OCI-LY7 (cell line): Measurements from ENCODE around the gene ZNF518B. TPM values are rescaled to one million over a fixed set of nuclear protein-coding genes. Genes with fewer than 3 reads are reported as not detected.
A peak's percentile ranks its signal among the peaks of the same experiment; 100 is the strongest.

Experiments
- BruUV-seq: library from RNA; stranded (reverse); fragments of 400-500 nt; replicated peaks from 2 replicates; lab custom pipeline; 2021; lab: Mats Ljungman, UMichigan
- CTCF ChIA-PET: fragments of 300-600 bp; sonication (Branson Sonifier 250); formaldehyde crosslinking; loops from one replicate; lab custom pipeline; 2022; ENCODE audit warnings: antibody characterized with exemption; ENCODE audit not compliant: unreplicated experiment; lab: Charles Lee
- POLR2A ChIA-PET: fragments of 300-600 bp; sonication (Branson Sonifier 250); formaldehyde crosslinking; loops from one replicate; lab custom pipeline; 2022; ENCODE audit warnings: antibody characterized with exemption; lab: Charles Lee
- DNase-seq: peaks from one replicate; pipeline ENCODE4 v3.0.0-alpha.2; 2015; ENCODE audit warnings: low spot score
- H2AFZ ChIP-seq: fragments of 200-600 bp; sonication (generic), shearing (Covaris generic); 2 replicates; pipeline ENCODE4 v1.6.1; 2014; ENCODE audit warnings: mild to moderate bottlenecking, antibody characterized with exemption, low read length, moderate library complexity
- H3K27ac ChIP-seq: fragments of 200-600 bp; sonication (generic); 2 replicates; pipeline ENCODE4 v1.5.1; 2014; ENCODE audit warnings: mixed run types, low read depth, mild to moderate bottlenecking, moderate library complexity, low read length, inconsistent platforms; ENCODE audit not compliant: poor library complexity, severe bottlenecking
- H3K36me3 ChIP-seq: fragments of 200-600 bp; sonication (generic); 2 replicates; pipeline ENCODE4 v1.6.1; 2014; ENCODE audit warnings: mild to moderate bottlenecking, antibody characterized with exemption, low read length, moderate library complexity, mixed read lengths; ENCODE audit not compliant: insufficient read depth
- H3K4me1 ChIP-seq: fragments of 200-600 bp; sonication (generic); 2 replicates; pipeline ENCODE4 v1.5.1; 2014; ENCODE audit warnings: mild to moderate bottlenecking, low read length; ENCODE audit not compliant: insufficient read depth, poor library complexity, severe bottlenecking
- H3K4me2 ChIP-seq: fragments of 200-600 bp; sonication (generic); 2 replicates; pipeline ENCODE4 v1.6.1; 2014; ENCODE audit warnings: mild to moderate bottlenecking, low read length
- H3K4me3 ChIP-seq: fragments of 200-600 bp; sonication (generic); 2 replicates; pipeline ENCODE4 v1.5.1; 2014; ENCODE audit warnings: mild to moderate bottlenecking, low read depth, low read length; ENCODE audit not compliant: poor library complexity, severe bottlenecking
- H3K79me2 ChIP-seq: fragments of 200-600 bp; sonication (generic); 2 replicates; pipeline ENCODE4 v1.6.1; 2016; ENCODE audit warnings: low read depth, mild to moderate bottlenecking, low read length, moderate library complexity, mixed read lengths; ENCODE audit not compliant: insufficient read depth
- H3K9me2 ChIP-seq: fragments of 200-600 bp; sonication (generic); 2 replicates; pipeline ENCODE4 v1.6.1; 2016; ENCODE audit warnings: mild to moderate bottlenecking, low read length, mixed read lengths; ENCODE audit not compliant: insufficient read depth
- H3K9me3 ChIP-seq: fragments of 200-600 bp; sonication (generic); 2 replicates; pipeline ENCODE4 v1.6.1; 2014; ENCODE audit warnings: mild to moderate bottlenecking, mixed run types, low read length, mixed read lengths
- H4K20me1 ChIP-seq: fragments of 200-600 bp; sonication (generic); 2 replicates; pipeline ENCODE4 v1.6.1; 2014; ENCODE audit warnings: mild to moderate bottlenecking, antibody characterized with exemption, low read length, moderate library complexity, mixed read lengths; ENCODE audit not compliant: insufficient read depth
- CTCF ChIP-seq: fragments of 200-600 bp; sonication (generic); conservative IDR thresholded peaks from 2 replicates; pipeline ENCODE4 v1.5.1; 2014; ENCODE audit warnings: mild to moderate bottlenecking, antibody characterized with exemption, low read length, moderate library complexity, mixed read lengths
- EZH2phosphoT487 ChIP-seq: fragments of 200-600 bp; sonication (generic); IDR thresholded peaks from 2 replicates; pipeline ENCODE4 v1.6.1; 2018; ENCODE audit warnings: low read depth, borderline replicate concordance, mild to moderate bottlenecking, mixed run types, antibody characterized with exemption, low read length, moderate library complexity, mixed read lengths
- intact Hi-C: fragments of 100-400 bp; cut with micrococcal nuclease; formaldehyde crosslinking; loops from one replicate; pipeline ENCODE4 v1.10.0; 2022; ENCODE audit not compliant: unreplicated experiment
- total RNA-seq, 2 experiments: library from RNA; depleted of rRNA in 1 of 2; stranded (reverse); fragments of >200 nt in 1 of 2; shearing (Covaris generic) in 1 of 2; gene quantifications; 2 replicates each; pipeline ENCODE4 v1.2.3, GENCODE V29; 2014 to 2022

Gene ZNF518B
- total RNA-seq, 2 experiments from 2014 or later: 19.1 to 30.2 TPM

GRCh38 chr4:10413177-10413576 is 44.0 kb downstream of the ZNF518B start:
- Histone ChIP-seq H3K9me3 (no peaks in the 10 kb centered on the region), H3K27ac (no peak overlapping the region), H3K79me2 (no peaks in the 10 kb centered on the region), H3K9me2 (no peaks in the 10 kb centered on the region; the same call in 1 of the 2 replicates), H3K4me3 (no peak overlapping the region), H4K20me1 (no peaks in the 10 kb centered on the region), H3K36me3 (no peaks in the 10 kb centered on the region), H3K4me2 (no peak overlapping the region), H3K4me1 (peaks cover 8% of the 10 kb centered on the region), H2AFZ (no peak overlapping the region)
- DNase-seq: peak; percentile 34
- intact Hi-C loops: no loop called here
- ChIA-PET CTCF (no interaction called here), POLR2A (no interaction called here)
- no TSS peak for BruUV-seq
- no peak for TF ChIP-seq CTCF
- no peak for TF ChIP-seq EZH2phosphoT487

- Histone ChIP-seq H3K4me1 (no peaks in the 10 kb centered on the region), H3K4me3 (no peak overlapping the region), H3K27ac (no peak overlapping the region), H4K20me1 (no peaks in the 10 kb centered on the region), H2AFZ (no peak overlapping the region), H3K4me2 (no peak overlapping the region), H3K36me3 (no peaks in the 10 kb centered on the region), H3K9me3 (no peaks in the 10 kb centered on the region), H3K79me2 (no peaks in the 10 kb centered on the region), H3K9me2 (no peaks in the 10 kb centered on the region)
- ChIA-PET CTCF (no interaction called here), POLR2A (no interaction called here)
- no TSS peak for BruUV-seq
- intact Hi-C loops: no loop called here
- no peak for DNase-seq
- TF ChIP-seq EZH2phosphoT487 (no peak), CTCF (no peak)
These were observed 51.6 kb downstream of the ZNF518B start for GRCh38 chr4:10405672-10406071.

GRCh38 chr4:10403633-10404445 is 53.4 kb downstream of the ZNF518B start:
- no TSS peak for BruUV-seq
- intact Hi-C loops: loop anchor here (5.0 kb wide), 1 partner anchor 247 kb away; no protein-coding TSS in a partner anchor
- no peaks in the 10 kb centered on the region for H3K79me2 ChIP-seq
- H3K4me3 ChIP-seq: no peak overlapping the region
- H3K9me3 ChIP-seq: no peaks in the 10 kb centered on the region
- CTCF ChIA-PET: no interaction called here
- no peaks in the 10 kb centered on the region for H3K4me1 ChIP-seq
- DNase-seq: peak; percentile 9
- H2AFZ ChIP-seq: no peak overlapping the region
- no peaks in the 10 kb centered on the region for H3K9me2 ChIP-seq
- no peaks in the 10 kb centered on the region for H3K36me3 ChIP-seq
- no peak overlapping the region for H3K27ac ChIP-seq
- no peaks in the 10 kb centered on the region for H4K20me1 ChIP-seq
- POLR2A ChIA-PET: interaction anchor here (0.7 kb wide), 1 partner anchor 48 kb away, joined by 3 read pairs; no protein-coding TSS in a partner anchor
- no peak for TF ChIP-seq EZH2phosphoT487
- peak; percentile 68 for TF ChIP-seq CTCF
- H3K4me2 ChIP-seq: no peak overlapping the region
